MV-4-11 (cell line): Measurements from ENCODE around the gene OPN1SW.
A peak's percentile ranks its signal among the peaks of the same experiment; 100 is the strongest.

ENCODE experiments used
- DNase-seq: peaks from one replicate; lab custom pipeline; 2025; lab: John Stamatoyannopoulos, UW

Gene OPN1SW

GRCh38 chr7:128775744-128776474 is at the start of gene OPN1SW:
TSS of gene OPN1SW (minus strand) at chr7:128775794. CDS start at chr7:128775781, 13 bp downstream.
- no peak for DNase-seq

GRCh38 chr7:128821724-128822123 is 46.1 kb upstream of the OPN1SW start:
- DNase-seq = no peak

DNA sequence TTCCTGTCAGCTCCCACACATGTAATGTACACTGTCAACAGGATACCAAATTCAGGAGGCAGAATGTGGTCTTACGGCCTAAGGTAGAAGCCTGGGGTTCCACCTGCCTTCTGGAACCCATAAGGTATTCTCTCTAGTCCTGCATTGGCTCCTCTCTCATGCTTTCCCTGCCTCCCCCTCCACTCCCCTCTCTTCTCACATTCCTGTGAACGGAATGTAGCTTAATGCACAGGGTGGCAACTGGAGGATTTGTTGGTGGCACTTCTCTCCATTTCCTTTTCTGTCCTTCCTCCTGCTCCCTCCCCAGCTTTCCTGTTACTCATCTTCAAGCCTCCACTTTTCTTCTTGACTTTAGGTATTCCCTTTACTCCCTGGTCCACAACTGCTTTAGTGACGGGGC is 43.1 kb upstream of the OPN1SW start:
- DNase-seq = no peak

GRCh38 chr7:128815289-128815942 is 39.8 kb upstream of the OPN1SW start:
- peak; percentile 69 for DNase-seq

- peak; percentile 59 for DNase-seq
Observed at GRCh38 chr7:128814499-128814898, 38.9 kb upstream of the OPN1SW start.

- peak; percentile 75 for DNase-seq
Observed at GRCh38 chr7:128812514-128813168, 37.0 kb upstream of the OPN1SW start.

DNA sequence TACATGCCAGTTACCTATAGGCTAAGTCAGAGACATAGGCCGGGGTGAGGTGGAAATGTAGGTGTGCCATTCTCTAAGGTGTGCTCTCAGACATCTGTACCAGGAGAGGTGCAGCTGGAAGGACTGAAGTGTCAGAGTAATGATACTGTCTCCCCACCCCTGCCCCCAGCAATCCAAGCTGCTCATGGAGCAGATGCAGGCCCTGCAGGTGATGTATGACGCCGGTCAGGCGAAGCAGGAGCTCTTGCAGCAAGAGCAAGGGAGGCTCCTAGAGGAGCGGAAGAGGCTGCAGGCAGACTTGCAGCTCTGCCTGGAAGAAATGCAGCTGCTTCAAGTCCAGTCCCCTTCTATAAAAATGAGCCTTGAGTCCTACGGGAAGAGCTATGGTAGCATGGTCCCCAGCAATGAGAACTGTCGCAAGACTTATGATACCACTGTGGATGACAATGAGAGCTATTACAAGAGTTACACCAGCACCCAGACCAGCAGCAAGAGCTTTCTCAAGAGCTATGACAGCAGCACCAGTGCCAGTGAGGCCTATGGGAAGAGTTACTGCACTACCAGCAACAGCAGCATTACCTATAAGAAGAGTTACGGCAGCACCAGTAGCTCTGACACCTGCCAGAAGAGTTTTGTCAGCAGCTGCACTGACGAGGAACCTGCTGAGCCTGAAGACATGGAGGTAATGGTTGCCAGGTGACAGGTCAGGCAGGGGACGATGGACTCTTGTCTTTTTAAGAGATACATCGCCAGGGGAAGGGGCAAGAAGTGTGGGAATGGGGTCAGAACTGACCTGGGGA is 36.2 kb upstream of the OPN1SW start:
- DNase-seq = peak; percentile 5

DNA sequence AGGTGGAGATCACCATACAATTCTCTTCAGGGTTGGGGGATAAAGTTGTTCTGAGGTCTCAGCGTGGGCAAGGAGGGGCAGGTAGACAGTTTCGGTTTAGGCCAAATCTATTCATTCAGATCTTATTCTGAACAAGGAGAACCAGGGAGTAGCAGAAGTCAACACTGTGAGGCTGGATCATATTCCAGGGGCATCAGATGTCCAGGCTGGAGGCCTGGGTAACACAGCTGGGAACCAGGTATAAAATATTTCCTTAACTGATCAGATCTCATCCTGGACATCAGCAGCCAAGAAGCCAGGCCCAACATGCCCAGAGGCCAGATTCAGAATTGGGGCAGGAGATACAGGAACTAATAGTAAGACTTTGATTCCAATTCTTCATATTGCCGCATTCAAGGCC is 35.4 kb upstream of the OPN1SW start:
- no peak for DNase-seq

DNA sequence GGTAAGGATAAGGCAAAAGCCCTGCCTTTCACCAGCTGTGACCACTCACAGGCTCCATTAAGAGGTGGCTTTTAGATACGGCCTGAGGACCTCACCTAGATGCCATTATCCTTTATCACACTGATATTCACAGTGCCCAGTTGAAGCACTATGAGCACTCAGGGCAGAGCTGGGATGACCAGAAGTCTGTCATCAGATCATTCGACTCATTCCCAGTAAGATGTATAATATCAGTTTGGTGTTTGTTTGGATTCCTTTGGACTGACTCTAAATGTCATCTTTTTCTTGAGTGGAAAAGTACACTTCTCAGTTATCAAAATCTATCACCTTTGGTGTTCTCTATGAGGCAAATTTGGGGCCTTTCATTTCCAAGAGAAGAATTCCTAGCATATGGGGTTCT is 34.9 kb upstream of the OPN1SW start:
- DNase-seq = no peak

GRCh38 chr7:128809363-128809762 is 33.8 kb upstream of the OPN1SW start:
- DNase-seq = no peak

- no peak for DNase-seq
Observed at GRCh38 chr7:128807191-128807590, 31.6 kb upstream of the OPN1SW start.

DNA sequence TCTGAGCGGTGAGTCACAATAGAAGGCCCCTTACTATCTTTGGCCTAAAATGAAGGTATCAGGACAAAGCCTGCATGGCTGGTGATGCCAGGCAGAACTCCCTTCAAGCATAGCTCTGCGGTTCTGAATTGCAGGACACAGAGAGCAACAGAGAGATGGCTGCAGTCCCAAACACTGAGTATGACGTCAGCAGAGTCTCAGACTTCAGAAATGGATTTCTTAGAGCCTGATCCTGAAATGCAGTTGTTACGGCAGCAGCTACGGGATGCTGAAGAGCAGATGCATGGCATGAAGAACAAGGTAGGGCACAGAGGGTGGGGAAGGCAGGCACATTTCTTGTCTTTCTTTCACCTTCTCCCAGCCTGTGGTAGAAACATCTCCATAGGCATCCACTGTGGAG is 29.6 kb upstream of the OPN1SW start:
- no peak for DNase-seq

- no peak for DNase-seq
Observed at GRCh38 chr7:128804484-128804883, 28.9 kb upstream of the OPN1SW start.

DNA sequence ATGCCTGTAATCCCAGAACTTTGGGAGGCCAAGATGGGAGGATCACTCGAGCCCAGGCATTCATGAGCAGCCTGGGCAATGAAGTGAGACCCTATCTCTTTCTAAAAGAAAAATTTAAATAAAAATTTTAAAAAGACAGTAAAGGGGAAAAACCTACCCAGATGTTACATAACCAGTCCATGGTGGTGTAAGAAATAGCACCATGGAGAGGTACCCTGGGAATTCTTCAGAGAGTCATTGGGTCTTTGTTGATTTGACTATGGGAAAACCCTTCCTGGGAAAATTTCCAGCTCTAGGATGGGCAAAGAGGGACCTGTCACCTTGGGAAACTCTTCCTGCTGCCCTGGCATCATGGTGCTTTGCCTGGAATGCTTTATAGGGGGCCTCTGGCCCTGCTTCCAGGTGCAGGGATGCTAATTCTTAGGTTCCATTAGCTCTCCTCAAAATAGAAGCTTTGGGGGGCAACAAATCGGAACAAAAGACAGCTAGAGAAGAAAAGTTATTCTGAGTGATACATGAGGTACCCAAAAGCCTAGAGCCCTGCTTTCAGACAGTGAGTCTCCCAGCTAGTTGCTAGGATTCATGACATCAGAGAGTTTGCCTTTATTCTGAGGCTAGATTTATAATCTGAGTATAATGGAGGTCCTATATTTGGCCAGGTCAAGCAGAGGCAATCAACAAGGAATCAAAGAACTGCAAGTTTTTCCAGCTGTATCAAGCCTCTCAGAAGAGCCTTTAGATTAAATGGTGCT is 26.2 kb upstream of the OPN1SW start:
- DNase-seq = no peak

- no peak for DNase-seq
Observed at GRCh38 chr7:128801003-128801402, 25.4 kb upstream of the OPN1SW start.

- no peak for DNase-seq
Observed at GRCh38 chr7:128800567-128800966, 25.0 kb upstream of the OPN1SW start.

- DNase-seq = peak; percentile 27
Observed at GRCh38 chr7:128799451-128799850, 23.9 kb upstream of the OPN1SW start.

DNA sequence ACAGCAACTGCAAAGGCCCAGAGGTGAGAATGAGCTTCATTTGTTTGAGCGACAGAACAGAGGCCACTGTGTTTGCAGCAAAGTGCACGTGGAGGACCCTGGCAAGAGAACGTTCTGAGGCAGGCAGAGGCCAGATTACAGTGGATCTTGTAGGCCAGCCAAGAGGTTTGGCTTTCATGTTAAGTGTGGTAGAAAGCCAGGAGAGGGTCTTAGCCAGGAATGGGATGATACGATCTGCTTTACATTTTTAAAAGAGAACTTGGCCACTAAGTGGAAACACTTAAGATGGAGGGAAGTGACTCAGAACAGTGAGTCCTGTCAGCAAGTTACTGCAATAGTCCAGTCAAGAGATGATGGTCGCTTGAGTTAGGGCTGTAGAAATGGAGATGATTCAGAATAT is 20.7 kb upstream of the OPN1SW start:
- peak; percentile 45 for DNase-seq

GRCh38 chr7:128795129-128795528 is 19.5 kb upstream of the OPN1SW start:
- DNase-seq = no peak

GRCh38 chr7:128794436-128794835 is 18.8 kb upstream of the OPN1SW start:
- no peak for DNase-seq

DNA sequence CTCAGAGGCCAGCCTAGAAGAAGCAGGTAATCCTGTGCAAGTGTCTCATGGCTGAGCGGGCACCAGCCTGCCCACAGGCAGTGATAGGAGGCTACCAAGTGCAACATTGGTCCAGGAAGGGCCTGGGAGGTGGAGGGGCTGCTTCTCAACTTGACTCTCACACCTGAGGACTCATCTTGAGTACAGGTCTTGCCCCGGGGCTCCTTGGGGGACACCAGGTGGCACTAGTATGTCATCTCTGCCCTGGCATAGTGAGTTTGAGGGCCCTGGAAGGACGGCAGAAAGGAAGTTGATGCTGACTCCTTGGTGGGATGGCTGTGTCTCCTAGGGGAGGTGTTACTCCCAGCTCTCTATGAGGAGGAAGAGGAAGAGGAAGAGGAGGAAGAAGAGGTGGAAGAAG is 18.4 kb upstream of the OPN1SW start:
- no peak for DNase-seq

DNA sequence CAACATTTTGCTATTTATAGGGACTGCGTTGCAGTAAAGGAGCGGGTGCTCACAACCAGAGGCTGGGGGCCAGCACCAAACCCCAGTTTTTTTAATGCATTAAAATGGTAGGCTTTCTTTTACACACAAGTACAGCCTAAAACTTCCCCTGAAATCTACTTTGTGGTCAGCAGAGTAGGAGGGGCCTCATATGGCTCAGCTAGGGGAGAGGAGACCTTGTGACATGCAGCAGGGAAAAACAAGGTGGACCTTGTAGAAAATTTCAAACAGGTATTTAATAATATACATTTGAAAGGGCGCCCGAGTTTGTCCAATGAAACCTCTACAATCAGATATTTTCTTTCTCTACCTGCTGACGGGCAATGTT is 17.6 kb upstream of the OPN1SW start:
- peak; percentile 24 for DNase-seq
